ENCODE results near the gene NFIC.

DNA sequence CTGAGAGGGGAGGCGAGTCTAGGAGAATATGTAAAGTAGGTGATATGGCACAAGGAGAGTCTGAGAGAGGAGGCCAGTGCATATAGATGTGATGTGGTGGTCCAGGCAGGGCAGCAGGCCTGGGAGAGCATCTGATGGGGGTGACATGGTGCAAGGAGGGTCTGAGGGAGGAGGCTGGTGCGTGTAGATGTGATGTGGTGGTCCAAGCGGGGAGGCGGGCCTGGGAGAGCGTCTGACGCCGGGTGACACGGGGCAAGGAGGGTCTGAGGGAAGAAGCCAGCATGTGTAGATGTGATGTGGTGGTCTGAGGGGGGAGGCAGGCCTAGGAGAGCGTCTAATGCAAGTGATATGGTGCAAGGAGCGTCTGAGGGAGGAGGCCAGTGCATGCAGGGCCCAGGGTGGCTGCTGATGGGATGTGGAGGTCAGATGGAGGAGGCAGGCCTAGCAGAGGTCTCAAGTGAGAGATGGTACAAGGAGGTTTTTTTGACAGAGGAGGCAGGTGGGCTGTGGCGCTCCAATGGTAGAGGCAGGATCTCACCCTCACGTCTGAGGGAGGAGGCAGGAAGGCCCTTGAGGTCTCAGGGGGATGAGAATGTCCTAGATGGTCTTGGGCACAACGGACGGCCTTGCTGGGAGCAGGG, 16.2 kb downstream of the NFIC start:
- TF ChIP-seq, protein P1, sequence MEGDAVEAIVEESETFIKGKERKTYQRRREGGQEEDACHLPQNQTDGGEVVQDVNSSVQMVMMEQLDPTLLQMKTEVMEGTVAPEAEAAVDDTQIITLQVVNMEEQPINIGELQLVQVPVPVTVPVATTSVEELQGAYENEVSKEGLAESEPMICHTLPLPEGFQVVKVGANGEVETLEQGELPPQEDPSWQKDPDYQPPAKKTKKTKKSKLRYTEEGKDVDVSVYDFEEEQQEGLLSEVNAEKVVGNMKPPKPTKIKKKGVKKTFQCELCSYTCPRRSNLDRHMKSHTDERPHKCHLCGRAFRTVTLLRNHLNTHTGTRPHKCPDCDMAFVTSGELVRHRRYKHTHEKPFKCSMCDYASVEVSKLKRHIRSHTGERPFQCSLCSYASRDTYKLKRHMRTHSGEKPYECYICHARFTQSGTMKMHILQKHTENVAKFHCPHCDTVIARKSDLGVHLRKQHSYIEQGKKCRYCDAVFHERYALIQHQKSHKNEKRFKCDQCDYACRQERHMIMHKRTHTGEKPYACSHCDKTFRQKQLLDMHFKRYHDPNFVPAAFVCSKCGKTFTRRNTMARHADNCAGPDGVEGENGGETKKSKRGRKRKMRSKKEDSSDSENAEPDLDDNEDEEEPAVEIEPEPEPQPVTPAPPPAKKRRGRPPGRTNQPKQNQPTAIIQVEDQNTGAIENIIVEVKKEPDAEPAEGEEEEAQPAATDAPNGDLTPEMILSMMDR (conservative IDR thresholded peaks at IDR 0.05; ENCODE audit: low read length), result no peak
- TF ChIP-seq EZH2phosphoT487 (IDR thresholded peaks at IDR 0.05; ENCODE audit: borderline replicate concordance, low read depth, low read length), result no peak
